ENCODE measurements around the gene MYH7B. TPM values are rescaled to one million over a fixed set of nuclear protein-coding genes. Genes with fewer than 3 reads are reported as not detected.
A peak's percentile ranks its signal among the peaks of the same experiment; 100 is the strongest.

MYH7B gene
- total and polyA plus RNA-seq, 7 donors: 5.7 to 101 (median 11.5) TPM

DNA sequence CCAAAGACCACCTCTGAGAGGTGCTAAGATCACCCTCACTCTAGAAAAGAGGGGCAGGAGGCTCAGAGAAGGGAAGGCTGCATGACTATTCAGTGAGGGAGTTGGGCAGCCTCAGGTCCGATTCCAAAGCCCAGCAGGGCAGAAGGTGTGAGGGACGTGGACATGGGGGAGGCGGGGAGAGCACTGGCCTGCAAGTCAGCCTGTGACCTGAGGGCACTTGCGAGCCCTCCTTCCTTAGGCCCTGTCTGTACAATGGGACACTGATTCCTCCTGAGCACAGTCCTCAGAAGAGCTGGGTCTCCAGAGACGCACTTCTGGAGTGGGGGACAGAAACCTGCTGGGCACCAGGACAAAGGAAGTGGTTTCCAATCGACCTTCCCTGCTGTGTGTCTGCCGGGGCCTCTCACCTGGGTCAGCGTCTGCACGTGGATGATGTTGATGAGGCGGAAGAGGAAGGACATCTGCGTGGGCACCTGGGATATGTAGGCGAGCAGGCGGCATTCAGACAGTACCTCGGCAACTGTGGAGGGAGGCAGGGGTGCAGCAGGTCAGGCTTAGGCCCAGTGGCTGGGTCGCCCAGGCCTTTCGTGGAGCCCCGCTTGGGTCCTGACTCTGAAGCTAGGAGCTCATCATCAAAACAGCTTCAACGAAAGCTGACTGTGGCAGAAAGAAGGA lies 48.5 kb downstream of the MYH7B start:
- DNase-seq (peak; percentile 4 to 37), ATAC-seq (no peak)

DNA sequence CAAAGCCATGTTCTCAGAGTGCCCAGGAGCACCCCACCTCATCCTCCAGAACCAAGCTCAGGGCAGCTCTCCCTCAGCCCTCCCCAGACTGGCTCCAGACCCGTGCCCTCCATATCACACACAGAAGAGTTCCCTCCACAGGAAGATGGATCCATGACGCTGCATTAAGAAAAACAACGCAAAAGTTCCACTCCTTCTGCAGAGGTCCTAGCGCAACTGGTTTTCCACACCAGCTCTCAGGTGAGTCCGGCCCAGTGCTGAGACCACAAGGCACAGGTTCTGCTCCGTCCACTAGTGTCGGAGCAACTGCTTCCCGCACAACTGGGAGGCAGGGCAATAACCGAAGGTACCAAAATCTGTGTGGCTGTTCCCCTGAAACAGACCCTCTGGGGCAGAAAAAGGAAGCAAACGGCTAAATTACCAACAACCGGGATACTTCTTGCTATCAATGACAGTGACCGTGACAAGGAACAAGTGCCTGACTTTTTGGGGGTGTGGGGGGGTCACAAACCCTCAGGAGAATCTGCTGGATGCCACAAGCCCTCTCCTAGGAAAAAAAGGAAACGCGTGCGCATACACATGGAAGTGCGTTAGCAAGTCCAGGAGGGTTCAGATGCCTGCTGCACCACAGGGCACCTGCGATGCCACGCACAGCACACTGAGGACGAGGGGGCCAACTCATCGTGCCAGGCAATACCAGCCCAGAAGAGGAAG lies 49.2 kb downstream of the MYH7B start:
- no peak overlapping the region for H3K27ac ChIP-seq
- ATAC-seq: no peak
- intact Hi-C loops (cut with DNase I): no loop called here
- DNase-seq: peak; percentile 8 to 35
- WGBS, 3 donors: 89 to 93% (median 89%) methylated on average over 20 of the region's 20 CpGs
- no peak overlapping the region for H3K4me3 ChIP-seq
- H3K4me1 ChIP-seq: peaks cover 17% of the 10 kb centered on the region
- H3K9me3 ChIP-seq: no peaks in the 10 kb centered on the region
- H3K36me3 ChIP-seq (ENCODE audit: insufficient read depth in 1 of 2, low read depth in 1 of 2): peaks cover 3 to 100% of the 10 kb centered on the region in 2 donors
- no peaks in the 10 kb centered on the region for H3K27me3 ChIP-seq (ENCODE audit: insufficient read depth in 3 of 3, low read length in 2 of 3)
- no peak for TF ChIP-seq CTCF (IDR thresholded peaks at IDR 0.05)

More for the DNA sequence above, 48.5 kb downstream of the MYH7B start:
- TF ChIP-seq CTCF (IDR thresholded peaks at IDR 0.05): no peak
- 81 to 86% (median 83%) methylated on average over 18 of the region's 18 CpGs for WGBS, 3 donors
- Histone ChIP-seq H3K9me3 (no peaks in the 10 kb centered on the region), H3K27ac (no peak overlapping the region), H3K27me3 (ENCODE audit: insufficient read depth in 3 of 3, low read length in 2 of 3) (no peaks in the 10 kb centered on the region), H3K4me1 (peaks cover 11% of the 10 kb centered on the region), H3K36me3 (ENCODE audit: insufficient read depth in 1 of 2, low read depth in 1 of 2) (peaks cover 0 to 100% of the 10 kb centered on the region in 2 donors), H3K4me3 (no peak overlapping the region)
- intact Hi-C loops (cut with DNase I): no loop called here

Other genes starting within 250 kb of the MYH7B start
- 10 to 100 TPM; 11.0 to 15.7 (median 13.0) TPM for gene NCOA6, start 130.2 kb upstream of the MYH7B start, total RNA-seq
- gene NCOA6, start 130.2 kb upstream of the MYH7B start, polyA plus RNA-seq: 1 to 10 TPM; 5.6 to 7.2 (median 6.9) TPM
- 10 to 100 TPM; 12.8 to 36.2 (median 29.0) TPM for gene GGT7, start 83.0 kb upstream of the MYH7B start, total RNA-seq
- gene GGT7, start 83.0 kb upstream of the MYH7B start, polyA plus RNA-seq: 10 to 100 TPM in 2 of 3 donors, 1 to 10 TPM in 1; 4.8 to 32.4 (median 14.3) TPM
- gene ACSS2, start 79.3 kb upstream of the MYH7B start, total RNA-seq: 100 to 1,000 TPM; 106 to 161 (median 115) TPM
- 10 to 100 TPM; 15.9 to 68.0 (median 56.7) TPM for gene ACSS2, start 79.3 kb upstream of the MYH7B start, polyA plus RNA-seq
- 10 to 100 TPM; 21.5 to 36.6 (median 26.6) TPM for gene GSS, start 62 bp upstream of the MYH7B start, total RNA-seq
- 10 to 100 TPM; 14.5 to 26.9 (median 24.5) TPM for gene GSS, start 62 bp upstream of the MYH7B start, polyA plus RNA-seq
- 10 to 100 TPM; 36.0 to 62.3 (median 58.1) TPM for gene TRPC4AP, start 136.9 kb downstream of the MYH7B start, total RNA-seq
- gene TRPC4AP, start 136.9 kb downstream of the MYH7B start, polyA plus RNA-seq: 10 to 100 TPM; 42.0 to 51.7 (median 42.4) TPM
- gene EDEM2, start 191.5 kb downstream of the MYH7B start, total RNA-seq: 1 to 10 TPM; 5.0 to 8.5 (median 6.2) TPM
- gene EDEM2, start 191.5 kb downstream of the MYH7B start, polyA plus RNA-seq: 10 to 100 TPM in 2 of 3 donors, 1 to 10 TPM in 1; 8.3 to 20.4 (median 17.2) TPM
- gene PROCR, start 216.2 kb downstream of the MYH7B start, total RNA-seq: 1 to 10 TPM; 2.8 to 8.8 (median 6.4) TPM
- 1 to 10 TPM; 5.2 to 7.1 (median 6.1) TPM for gene PROCR, start 216.2 kb downstream of the MYH7B start, polyA plus RNA-seq